Uterus (tissue), 4 donors: ENCODE results near the gene WWOX. TPM values are rescaled to one million over a fixed set of nuclear protein-coding genes. Genes with fewer than 3 reads are reported as not detected.

Source experiments
- DNase-seq, 2 donors: peaks; one replicate each; pipeline ENCODE4 v3.0.0-alpha.2; 2019 to 2020
- H3K27ac ChIP-seq, 2 donors: fragments of 200-600 bp; sonication (generic); 1 replicate in 1 of 2; 2 replicates in 1 of 2; pipeline ENCODE4 v1.5.1; 2016 to 2018
- H3K27me3 ChIP-seq, 2 donors: fragments of 200-600 bp; sonication (generic); one replicate each; pipeline ENCODE4 v1.5.1; 2018 to 2019; ENCODE audit warnings: control low read depth in 1 of 2
- H3K36me3 ChIP-seq, 2 donors: fragments of 200-600 bp; sonication (generic); one replicate each; pipeline ENCODE4 v1.5.1; 2019; ENCODE audit warnings: control low read depth in 1 of 2
- H3K4me1 ChIP-seq, 2 donors: fragments of 200-600 bp; sonication (generic); one replicate each; pipeline ENCODE4 v1.5.1; 2018 to 2019; ENCODE audit warnings: control low read depth in 1 of 2
- H3K4me3 ChIP-seq, 2 donors: fragments of 200-600 bp; sonication (generic); 1 replicate in 1 of 2; 2 replicates in 1 of 2; pipeline ENCODE4 v1.5.1; 2018 to 2019; ENCODE audit warnings: mild to moderate bottlenecking in 1 of 2
- H3K9me3 ChIP-seq, 2 donors: fragments of 200-600 bp; sonication (generic); one replicate each; pipeline ENCODE4 v1.5.1; 2019; ENCODE audit warnings: control low read depth in 1 of 2
- CTCF ChIP-seq, 4 experiments: fragments of 200-600 bp in 2 of 4; fragments of 450-650 bp in 2 of 4; sonication (generic) in 2 of 4; IDR thresholded peaks; one replicate each; pipeline ENCODE4 v1.5.1; 2016 to 2019; ENCODE audit warnings: antibody characterized with exemption in 4 of 4, mild to moderate bottlenecking in 2 of 4, moderate library complexity in 1 of 4
- POLR2A ChIP-seq, 2 donors: fragments of 450-650 bp; IDR thresholded peaks; one replicate each; pipeline ENCODE4 v1.6.1; 2016; ENCODE audit warnings: antibody characterized with exemption in 2 of 2, mild to moderate bottlenecking in 1 of 2, moderate library complexity in 1 of 2
- intact Hi-C: fragments of 100-400 bp; cut with DNase I; formaldehyde crosslinking; loops from one replicate; pipeline ENCODE4 v1.15.1; 2023; ENCODE audit warnings: low total_unique reads
- total RNA-seq, 4 donors: library from RNA; depleted of rRNA in 3 of 4; stranded (reverse); fragments of >200 nt in 3 of 4; gene quantifications; one replicate each; pipeline versions ENCODE4 v1.1.0 to v1.2.4, GENCODE V29; 2014 to 2023
- donor health status: DM: yes; HTN: yes; CAD: no.

The WWOX gene
- total RNA-seq, 4 donors from 2014 or later = 34.1 to 99.9 (median 55.8) TPM

GRCh38 chr16:78638371-78638770, 538.9 kb downstream of the WWOX start:
- no peak for DNase-seq
- Histone ChIP-seq H3K9me3 (no peaks in the 10 kb centered on the region), H3K27me3 (no peaks in the 10 kb centered on the region), H3K36me3 (no peaks in the 10 kb centered on the region), H3K4me1 (no peaks in the 10 kb centered on the region), H3K4me3 (no peak overlapping the region), H3K27ac (no peak overlapping the region)
- no peak for TF ChIP-seq POLR2A (IDR thresholded peaks at IDR 0.05)
- no peak for TF ChIP-seq CTCF (IDR thresholded peaks at IDR 0.05)
- intact Hi-C loops = no loop called here

GRCh38 chr16:78639775-78640174, 540.3 kb downstream of the WWOX start:
- no peak overlapping the region for H3K27ac ChIP-seq
- H3K27me3 ChIP-seq = no peaks in the 10 kb centered on the region
- DNase-seq = no peak
- TF ChIP-seq POLR2A (IDR thresholded peaks at IDR 0.05) (no peak), CTCF (IDR thresholded peaks at IDR 0.05) (no peak)
- H3K4me3 ChIP-seq = no peak overlapping the region
- H3K9me3 ChIP-seq = no peaks in the 10 kb centered on the region
- no peaks in the 10 kb centered on the region for H3K36me3 ChIP-seq
- H3K4me1 ChIP-seq = no peaks in the 10 kb centered on the region
- intact Hi-C loops = no loop called here

GRCh38 chr16:78640886-78641285, 541.4 kb downstream of the WWOX start:
- intact Hi-C loops = no loop called here
- TF ChIP-seq POLR2A (IDR thresholded peaks at IDR 0.05) (no peak), CTCF (IDR thresholded peaks at IDR 0.05) (no peak)
- H3K27me3 ChIP-seq = no peaks in the 10 kb centered on the region

GRCh38 chr16:78641433-78641832, 542.0 kb downstream of the WWOX start:
- no peak overlapping the region for H3K4me3 ChIP-seq
- H3K27ac ChIP-seq = no peak overlapping the region
- H3K9me3 ChIP-seq = no peaks in the 10 kb centered on the region
- no peak for TF ChIP-seq POLR2A (IDR thresholded peaks at IDR 0.05)
- no peak for TF ChIP-seq CTCF (IDR thresholded peaks at IDR 0.05)
- H3K27me3 ChIP-seq = no peaks in the 10 kb centered on the region
- no peaks in the 10 kb centered on the region for H3K36me3 ChIP-seq
- no peak for DNase-seq
- intact Hi-C loops = no loop called here
- H3K4me1 ChIP-seq = no peaks in the 10 kb centered on the region

More at GRCh38 chr16:78640886-78641285, 541.4 kb downstream of the WWOX start:
- DNase-seq = no peak
- no peaks in the 10 kb centered on the region for H3K4me1 ChIP-seq
- H3K4me3 ChIP-seq = no peak overlapping the region
- no peaks in the 10 kb centered on the region for H3K9me3 ChIP-seq
- no peaks in the 10 kb centered on the region for H3K36me3 ChIP-seq
- no peak overlapping the region for H3K27ac ChIP-seq

GRCh38 chr16:78642621-78643285, 543.3 kb downstream of the WWOX start:
- no peak for DNase-seq
- no peak overlapping the region for H3K4me3 ChIP-seq
- H3K36me3 ChIP-seq = no peaks in the 10 kb centered on the region
- TF ChIP-seq CTCF (IDR thresholded peaks at IDR 0.05) (no peak), POLR2A (IDR thresholded peaks at IDR 0.05) (no peak)
- H3K27ac ChIP-seq = no peak overlapping the region
- H3K27me3 ChIP-seq = no peaks in the 10 kb centered on the region
- no peaks in the 10 kb centered on the region for H3K9me3 ChIP-seq
- H3K4me1 ChIP-seq = no peaks in the 10 kb centered on the region
- intact Hi-C loops = no loop called here
